GM12892 (cell line): ENCODE results near the gene PLCL1.
"Not testable (repeated sequence)": the region's sequence is repeated elsewhere in the genome, so short reads cannot be mapped to it uniquely, and the experiment has no call there.

Experiments
- DNase-seq: peaks from one replicate; pipeline ENCODE4 v3.0.0; 2011; ENCODE audit not compliant: insufficient read length
- FAIRE-seq: peaks from 2 replicates; lab custom pipeline; 2011; peaks lifted over from hg19 to GRCh38; lab: Jason Lieb, UNC
- POLR2A ChIP-seq: IDR thresholded peaks from 2 replicates; pipeline ENCODE4 v1.6.1; 2011; ENCODE audit warnings: low read depth, low read length, control low read depth
- POLR2AphosphoS5 ChIP-seq: IDR thresholded peaks from 2 replicates; pipeline ENCODE4 v1.6.1; 2011; ENCODE audit warnings: low read depth, low read length, control low read depth
- TAF1 ChIP-seq: IDR thresholded peaks from 2 replicates; pipeline ENCODE4 v1.6.1; 2011; ENCODE audit warnings: low read depth, mild to moderate bottlenecking, control low read depth, low read length, borderline replicate concordance

Gene PLCL1

GRCh38 chr2:197814526-197814925 is 10.1 kb downstream of the PLCL1 start:
- TF ChIP-seq TAF1: no peak
- no peak for TF ChIP-seq POLR2AphosphoS5
- no peak for TF ChIP-seq POLR2A
- FAIRE-seq (no peak), DNase-seq (no peak)

GRCh38 chr2:197821550-197822289 is 17.3 kb downstream of the PLCL1 start:
- DNase-seq: no peak
- no peak for TF ChIP-seq TAF1
- TF ChIP-seq POLR2AphosphoS5: no peak
- no peak for TF ChIP-seq POLR2A
- FAIRE-seq: no peak

- DNase-seq (no peak), FAIRE-seq (peak; percentile 27)
- no peak for TF ChIP-seq POLR2A
- TF ChIP-seq POLR2AphosphoS5: no peak
- no peak for TF ChIP-seq TAF1
Measured at GRCh38 chr2:197822333-197822732, 17.9 kb downstream of the PLCL1 start.

GRCh38 chr2:197827618-197828017 is 23.2 kb downstream of the PLCL1 start:
- FAIRE-seq (no peak), DNase-seq (no peak)
- TF ChIP-seq POLR2AphosphoS5: no peak
- no peak for TF ChIP-seq POLR2A
- no peak for TF ChIP-seq TAF1

GRCh38 chr2:197828464-197829135 is 24.2 kb downstream of the PLCL1 start:
- no peak for DNase-seq
- TF ChIP-seq TAF1 (no peak), POLR2AphosphoS5 (no peak), POLR2A (no peak)
- FAIRE-seq: no peak

DNA sequence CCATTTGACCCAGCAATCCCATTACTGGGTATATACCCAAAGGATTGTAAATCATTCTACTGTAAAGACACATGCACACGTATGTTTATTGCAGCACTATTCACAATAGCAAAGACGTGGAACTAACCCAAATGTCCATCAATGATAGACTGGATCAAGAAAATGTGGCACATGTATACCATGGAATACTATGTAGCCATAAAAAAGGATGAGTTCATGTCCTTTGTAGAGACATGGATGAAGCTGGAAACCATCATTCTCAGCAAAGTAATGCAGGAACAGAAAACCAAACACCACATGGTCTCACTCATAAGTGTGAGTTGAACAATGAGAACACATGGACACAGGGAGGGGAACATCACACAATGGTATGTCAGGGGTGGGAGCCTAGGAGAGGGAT is 30.4 kb downstream of the PLCL1 start:
- not testable (repeated sequence) for DNase-seq, FAIRE-seq

DNA sequence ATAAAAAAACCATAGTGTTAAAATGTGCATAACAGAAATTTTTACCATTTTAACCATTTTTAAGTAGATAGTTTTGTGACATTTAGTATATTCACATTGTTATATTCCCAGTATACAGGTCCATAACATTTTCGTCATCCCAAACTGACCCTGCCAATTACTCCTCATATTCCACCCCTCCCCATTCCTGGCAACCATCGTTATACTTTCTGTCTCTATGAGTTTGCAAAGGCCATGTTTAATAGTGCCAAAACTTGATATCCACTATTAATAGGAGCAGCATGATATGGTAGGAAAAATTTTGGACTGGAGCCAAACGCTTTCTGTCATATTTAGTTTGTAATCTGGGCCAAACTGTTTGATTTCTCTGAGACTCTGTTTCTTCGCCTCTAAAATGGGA is 30.9 kb downstream of the PLCL1 start:
- no peak for DNase-seq
- TF ChIP-seq POLR2A: no peak
- no peak for TF ChIP-seq TAF1
- TF ChIP-seq POLR2AphosphoS5: no peak
- no peak for FAIRE-seq

DNA sequence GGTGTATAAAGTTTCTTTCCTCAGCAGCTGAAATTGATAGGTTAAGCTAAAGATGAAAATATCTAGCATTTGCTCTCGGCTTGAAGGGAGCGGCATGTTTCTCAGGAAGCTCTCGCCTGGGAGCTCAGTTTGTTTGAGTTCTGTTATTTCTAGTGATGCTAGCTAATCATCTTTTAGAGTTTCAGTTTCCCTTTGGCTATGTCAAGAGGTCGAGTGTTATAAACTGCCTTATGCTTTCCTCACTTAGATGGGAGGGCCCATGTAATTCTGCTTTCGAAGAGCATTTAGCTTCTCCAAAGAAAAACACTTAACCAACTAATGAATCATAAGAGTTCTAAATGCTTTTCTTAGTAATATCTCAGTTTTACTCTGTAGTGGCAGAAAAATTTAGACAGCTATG is 33.6 kb downstream of the PLCL1 start:
- peak; percentile 26 for DNase-seq
- TF ChIP-seq POLR2AphosphoS5 (no peak), TAF1 (no peak), POLR2A (no peak)
- peak; percentile 76 for FAIRE-seq

DNA sequence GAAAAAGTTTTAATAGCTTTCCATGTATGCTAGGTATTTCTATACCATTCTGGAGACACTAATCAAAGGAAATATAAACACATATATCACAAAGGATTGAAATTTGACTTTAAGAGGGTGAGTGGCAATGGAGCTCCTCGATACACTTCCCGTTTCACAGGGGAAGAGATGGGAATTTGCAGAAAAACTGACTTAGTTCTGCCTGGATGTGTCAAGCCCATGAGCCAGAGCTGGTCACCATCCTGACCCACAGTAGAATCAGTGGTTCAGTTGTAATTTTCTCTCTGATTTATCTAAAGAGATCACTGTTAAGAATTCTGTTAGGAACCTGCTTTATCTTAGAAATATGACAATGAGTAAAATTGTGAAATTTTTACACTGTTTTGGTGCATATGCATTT is 34.2 kb downstream of the PLCL1 start:
- DNase-seq (no peak), FAIRE-seq (no peak)
- TF ChIP-seq POLR2AphosphoS5 (no peak), TAF1 (no peak), POLR2A (no peak)

- DNase-seq (no peak), FAIRE-seq (no peak)
- TF ChIP-seq POLR2AphosphoS5: no peak
- TF ChIP-seq POLR2A: no peak
- TF ChIP-seq TAF1: no peak
Measured at GRCh38 chr2:197839327-197839726, 34.9 kb downstream of the PLCL1 start.

GRCh38 chr2:197839856-197840255 is 35.5 kb downstream of the PLCL1 start:
- FAIRE-seq: no peak
- TF ChIP-seq POLR2AphosphoS5: no peak
- no peak for TF ChIP-seq TAF1
- TF ChIP-seq POLR2A: no peak
- DNase-seq: no peak

DNA sequence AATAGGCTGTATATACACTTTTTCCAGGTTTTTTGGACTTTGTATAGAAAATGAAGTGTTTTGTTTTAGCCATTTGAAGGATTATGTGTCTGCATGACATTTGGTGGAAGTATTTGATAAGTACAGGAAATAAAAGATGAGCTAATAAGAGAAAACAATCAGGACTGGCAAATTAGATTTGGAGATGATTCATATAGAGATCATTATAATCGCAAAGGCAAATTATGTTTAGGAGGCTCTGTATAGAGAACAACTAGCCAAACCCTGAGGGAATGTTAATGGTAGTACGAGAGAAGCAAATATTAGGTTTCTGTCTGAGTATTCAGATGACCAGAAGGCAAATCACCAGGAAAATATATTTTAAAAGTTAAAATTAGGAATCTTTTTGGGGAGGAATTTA is 41.7 kb downstream of the PLCL1 start:
- no peak for TF ChIP-seq POLR2AphosphoS5
- TF ChIP-seq POLR2A: no peak
- no peak for TF ChIP-seq TAF1
- FAIRE-seq (no peak), DNase-seq (no peak)
